Kidney (tissue), 14 donors: ENCODE measurements around the gene BBC3. TPM values are rescaled to one million over a fixed set of nuclear protein-coding genes. Genes with fewer than 3 reads are reported as not detected.

Source experiments
- DNase-seq, 5 donors: peaks; one replicate each; pipeline ENCODE4 v3.0.0-alpha.2; 2013 to 2020
- FAIRE-seq: peaks from 2 replicates; lab custom pipeline; 2012; peaks lifted over from hg19 to GRCh38; lab: Jason Lieb, UNC
- H3K27ac ChIP-seq, 2 donors: one replicate each; pipeline ENCODE4 v1.7.0; 2013; ENCODE audit warnings: low read depth in 2 of 2, low read length in 2 of 2, inconsistent platforms in 1 of 2
- H3K27me3 ChIP-seq: one replicate; pipeline ENCODE4 v1.7.1; 2013; ENCODE audit warnings: low read length, inconsistent platforms; ENCODE audit not compliant: control insufficient read depth, insufficient read depth
- H3K36me3 ChIP-seq, 3 donors: one replicate each; pipeline versions ENCODE4 v1.7.0 to v1.7.1; 2013; ENCODE audit warnings: low read length in 3 of 3, control low read depth in 1 of 3, inconsistent platforms in 1 of 3; ENCODE audit not compliant: insufficient read depth in 3 of 3, control insufficient read depth in 2 of 3
- H3K4me1 ChIP-seq, 3 donors: one replicate each; pipeline versions ENCODE4 v1.7.0 to v1.7.1; 2013; ENCODE audit warnings: low read length in 3 of 3, inconsistent platforms in 1 of 3, low read depth in 1 of 3; ENCODE audit not compliant: control insufficient read depth in 2 of 3, insufficient read depth in 2 of 3
- H3K4me3 ChIP-seq, 3 donors: one replicate each; pipeline versions ENCODE4 v1.7.0 to v1.8.1; 2013; ENCODE audit warnings: low read length in 3 of 3, control low read depth in 1 of 3, inconsistent platforms in 1 of 3
- H3K9ac ChIP-seq, 3 donors: one replicate each; pipeline versions ENCODE4 v1.7.0 to v1.7.1; 2013; ENCODE audit warnings: low read length in 3 of 3, control low read depth in 1 of 3, inconsistent platforms in 1 of 3
- H3K9me3 ChIP-seq, 3 donors: one replicate each; pipeline versions ENCODE4 v1.7.0 to v1.7.1; 2013; ENCODE audit warnings: low read length in 3 of 3, control low read depth in 1 of 3, inconsistent platforms in 1 of 3; ENCODE audit not compliant: control insufficient read depth in 2 of 3, insufficient read depth in 1 of 3
- CTCF ChIP-seq: IDR thresholded peaks from 3 replicates; pipeline ENCODE4 v1.5.1; 2012; ENCODE audit warnings: mild to moderate bottlenecking, moderate library complexity, borderline replicate concordance; ENCODE audit not compliant: insufficient read depth; ENCODE audit errors: extremely low read depth
- intact Hi-C: fragments of 100-400 bp; cut with DNase I; formaldehyde crosslinking; loops from one replicate; pipeline ENCODE4 v1.11.1; 2022
- polyA plus RNA-seq: library from polyadenylated mRNA; stranded (reverse); fragments of 350-450 nt; fragmentation: Illumina TruSeq; extraction: RNeasy Lipid Tissue Mini Kit (QIAGEN cat#74804); gene quantifications from one replicate; pipeline ENCODE4 v1.2.3, GENCODE V29; 2014; ENCODE audit warnings: low read depth, low replicate concordance; ENCODE audit not compliant: insufficient read depth
- total RNA-seq: library from RNA; stranded (reverse); fragmentation: NEBNext Ultra II Directional; extraction: Animal tissue kit (Norgen Biotek cat#: 25700); gene quantifications from one replicate; pipeline ENCODE4 v1.2.1, GENCODE V29; 2021
- donor health status: control.
- donor health status: control.
- donor health status: control.
- donor health status: control.
- donor health status: control.
- donor health status: DM: yes; HTN: yes; CAD: no.
- donor health status: Normal renal cell carcinoma (clear cell type).

BBC3 gene
- total and polyA plus RNA-seq, 2 donors from 2014 or later = 3.2 to 14.2 TPM

- Histone ChIP-seq H3K4me1 (peaks cover 2 to 12% (median 8%) of the 10 kb centered on the region in 3 donors), H3K36me3 (peaks cover 0 to 24% (median 14%) of the 10 kb centered on the region in 3 donors), H3K4me3 (no peak overlapping the region), H3K9me3 (no peaks in the 10 kb centered on the region), H3K27me3 (no peaks in the 10 kb centered on the region), H3K27ac (no peak overlapping the region), H3K9ac (peak overlapping the region in 1 of 3 donors; percentile 90)
- FAIRE-seq (no peak), DNase-seq (peak in 1 of 5 donors; percentile 75)
- intact Hi-C loops = no loop called here
- no peak for TF ChIP-seq CTCF
Observed at GRCh38 chr19:47258895-47259555, 28.0 kb upstream of the BBC3 start.

DNA sequence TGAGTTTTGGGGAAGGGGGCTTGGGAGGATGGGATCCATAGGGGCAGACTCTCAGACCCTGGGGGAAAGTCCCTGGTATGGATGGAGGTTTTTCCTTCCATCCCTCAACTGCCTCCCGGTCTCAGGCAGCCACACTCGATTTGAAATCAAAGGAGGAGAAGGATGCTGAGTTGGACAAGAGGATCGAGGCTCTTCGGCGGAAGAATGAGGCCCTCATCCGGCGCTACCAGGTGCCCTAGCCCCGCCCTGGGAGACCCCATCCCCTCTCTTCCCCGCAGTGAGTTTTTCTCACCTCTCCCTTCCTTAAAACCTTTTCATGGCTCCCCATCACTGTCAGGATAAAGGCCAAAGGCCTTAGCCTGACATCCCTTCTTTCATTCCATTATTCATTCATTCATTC lies 27.4 kb upstream of the BBC3 start:
- H3K9me3 ChIP-seq = no peaks in the 10 kb centered on the region
- H3K9ac ChIP-seq = peak overlapping the region in 1 of 3 donors; percentile 90
- peak overlapping the region in 1 of 3 donors; percentile 76 for H3K4me3 ChIP-seq
- H3K36me3 ChIP-seq = peaks cover 0 to 24% (median 14%) of the 10 kb centered on the region in 3 donors
- H3K27ac ChIP-seq = peak overlapping the region in 1 of 2 donors; percentile 91
- TF ChIP-seq CTCF = no peak
- H3K27me3 ChIP-seq = no peaks in the 10 kb centered on the region
- FAIRE-seq (no peak), DNase-seq (peak in 1 of 5 donors; percentile 74)
- intact Hi-C loops = no loop called here
- H3K4me1 ChIP-seq = peaks cover 2 to 12% (median 8%) of the 10 kb centered on the region in 3 donors

DNA sequence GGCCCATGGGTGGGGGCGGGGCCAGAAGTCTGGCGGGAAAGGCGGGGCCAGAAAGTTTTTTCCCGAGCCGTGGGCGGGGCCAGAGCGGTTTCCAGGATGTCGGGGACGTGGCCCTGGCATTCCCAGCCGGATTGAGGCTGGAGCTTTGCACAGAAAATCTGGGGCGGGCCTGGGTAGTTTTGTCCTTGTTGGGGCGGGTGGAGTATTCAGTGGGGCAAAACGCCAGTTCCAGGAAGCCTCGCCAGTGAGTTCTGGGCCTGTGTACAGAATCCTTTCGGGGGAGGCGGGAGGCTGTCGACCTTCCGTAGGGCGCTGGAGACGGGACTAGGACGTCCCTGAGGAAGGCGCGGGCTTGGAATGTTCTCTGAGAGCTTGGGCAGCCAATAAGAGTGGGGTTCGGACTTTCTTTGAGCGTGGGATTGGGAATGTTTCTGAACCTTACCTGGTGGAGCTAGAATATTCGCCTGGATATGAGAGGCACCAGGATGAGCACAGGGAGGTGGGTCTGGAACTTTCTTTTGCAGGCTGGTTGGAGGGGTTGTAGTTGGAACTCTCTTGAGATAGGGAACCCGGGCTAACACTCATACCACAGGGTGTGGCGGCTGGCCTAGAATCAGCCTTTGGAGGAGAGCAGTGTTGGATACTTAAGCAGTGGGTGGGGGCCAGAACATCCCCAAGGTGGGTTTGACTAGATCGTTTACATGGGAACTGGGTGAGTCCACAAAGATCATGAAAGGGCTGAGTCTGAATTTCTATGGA lies 26.6 kb upstream of the BBC3 start:
- DNase-seq = peak in 1 of 5 donors; percentile 80

More for the DNA sequence above, 26.6 kb upstream of the BBC3 start:
- intact Hi-C loops = no loop called here
- peak overlapping the region; percentile 2 to 90 (median 18) for H3K9ac ChIP-seq
- no peaks in the 10 kb centered on the region for H3K27me3 ChIP-seq
- no peak for FAIRE-seq
- no peaks in the 10 kb centered on the region for H3K9me3 ChIP-seq
- TF ChIP-seq CTCF = no peak
- H3K36me3 ChIP-seq = peaks cover 0 to 22% (median 14%) of the 10 kb centered on the region in 3 donors
- H3K27ac ChIP-seq = peak overlapping the region; percentile 91 to 92
- peaks cover 2 to 12% (median 8%) of the 10 kb centered on the region in 3 donors for H3K4me1 ChIP-seq
- peak overlapping the region; percentile 31 to 76 (median 51) for H3K4me3 ChIP-seq
